Ishikawa (cell line): ENCODE data around the gene REXO2.

Source experiments
- CEBPB ChIP-seq: IDR thresholded peaks from 2 replicates; pipeline ENCODE4 v1.6.1; 2012
- CREB1 ChIP-seq: IDR thresholded peaks from 2 replicates; pipeline ENCODE4 v1.6.1; 2012; ENCODE audit warnings: low read depth
- EGR1 ChIP-seq: IDR thresholded peaks from 2 replicates; pipeline ENCODE4 v1.6.1; 2012
- EP300 ChIP-seq: IDR thresholded peaks from 2 replicates; pipeline ENCODE4 v1.6.1; 2012; ENCODE audit warnings: borderline replicate concordance
- FOXM1 ChIP-seq: IDR thresholded peaks from 2 replicates; pipeline ENCODE4 v1.6.1; 2012; ENCODE audit warnings: low read depth, borderline replicate concordance
- NFIC ChIP-seq: IDR thresholded peaks from 2 replicates; pipeline ENCODE4 v1.6.1; 2012
- RAD21 ChIP-seq: IDR thresholded peaks from 2 replicates; pipeline ENCODE4 v1.6.1; 2012; ENCODE audit warnings: low read depth
- TAF1 ChIP-seq: IDR thresholded peaks from 2 replicates; pipeline ENCODE4 v1.6.1; 2012; ENCODE audit warnings: low read depth, mild to moderate bottlenecking
- TCF12 ChIP-seq: IDR thresholded peaks from 2 replicates; pipeline ENCODE4 v1.6.1; 2012; ENCODE audit warnings: low read depth
- TEAD4 ChIP-seq: IDR thresholded peaks from 2 replicates; pipeline ENCODE4 v1.6.1; 2012
- YY1 ChIP-seq: IDR thresholded peaks from 2 replicates; pipeline ENCODE4 v1.6.1; 2012; ENCODE audit warnings: low read depth
- ZBTB7A ChIP-seq: IDR thresholded peaks from 2 replicates; pipeline ENCODE4 v1.6.1; 2012; ENCODE audit warnings: low read depth
- TF ChIP-seq, protein P1 (sequence below): IDR thresholded peaks from 2 replicates; pipeline ENCODE4 v1.6.1; 2012
- TF ChIP-seq, protein P2 (sequence below): IDR thresholded peaks from 2 replicates; pipeline ENCODE4 v1.6.1; 2012; ENCODE audit warnings: low read depth, mild to moderate bottlenecking
- TF ChIP-seq, protein P3 (sequence below): IDR thresholded peaks from 2 replicates; pipeline ENCODE4 v1.6.1; 2012

The REXO2 gene

DNA sequence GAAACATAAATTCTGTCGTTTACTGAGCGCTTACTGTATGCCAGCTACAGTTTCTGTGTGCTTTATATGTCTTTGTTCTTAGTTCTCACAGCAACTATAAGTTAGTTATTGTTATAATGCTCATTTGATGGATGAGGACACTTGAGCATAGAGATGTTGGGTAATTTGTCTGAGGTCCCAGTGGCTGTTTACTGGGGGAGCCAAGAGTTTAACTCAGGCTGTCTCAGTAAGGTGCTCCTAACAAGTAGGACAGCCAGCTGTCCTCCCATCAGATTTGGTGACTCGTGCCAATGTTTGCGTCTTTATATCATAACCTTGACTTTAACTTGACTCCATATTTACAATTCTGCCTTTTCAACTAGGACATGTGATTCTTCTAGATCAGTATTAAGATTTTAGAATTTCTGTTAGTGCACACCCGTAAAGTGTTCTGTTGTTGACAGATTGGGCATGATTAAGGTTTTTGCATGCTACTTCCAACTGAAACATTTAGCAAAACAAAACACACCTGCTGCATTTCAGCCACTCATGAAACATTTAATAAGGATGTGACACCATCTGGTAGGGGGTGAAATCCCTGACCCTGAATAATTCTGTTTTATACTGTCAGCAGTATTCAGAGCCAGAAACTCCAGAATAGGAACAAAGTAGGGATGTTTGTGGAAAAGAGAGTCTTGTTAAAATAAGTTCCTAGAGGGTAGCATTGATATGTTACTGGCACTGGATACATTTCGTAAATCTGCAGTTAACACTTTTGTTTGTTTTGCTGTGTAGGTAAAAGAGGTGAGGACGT lies 1.9 kb downstream of the REXO2 start:
- TF ChIP-seq, protein P1, sequence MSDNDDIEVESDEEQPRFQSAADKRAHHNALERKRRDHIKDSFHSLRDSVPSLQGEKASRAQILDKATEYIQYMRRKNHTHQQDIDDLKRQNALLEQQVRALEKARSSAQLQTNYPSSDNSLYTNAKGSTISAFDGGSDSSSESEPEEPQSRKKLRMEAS, result no peak
- TF ChIP-seq YY1, result no peak
- no peak for TF ChIP-seq TAF1
- TF ChIP-seq, protein P2, sequence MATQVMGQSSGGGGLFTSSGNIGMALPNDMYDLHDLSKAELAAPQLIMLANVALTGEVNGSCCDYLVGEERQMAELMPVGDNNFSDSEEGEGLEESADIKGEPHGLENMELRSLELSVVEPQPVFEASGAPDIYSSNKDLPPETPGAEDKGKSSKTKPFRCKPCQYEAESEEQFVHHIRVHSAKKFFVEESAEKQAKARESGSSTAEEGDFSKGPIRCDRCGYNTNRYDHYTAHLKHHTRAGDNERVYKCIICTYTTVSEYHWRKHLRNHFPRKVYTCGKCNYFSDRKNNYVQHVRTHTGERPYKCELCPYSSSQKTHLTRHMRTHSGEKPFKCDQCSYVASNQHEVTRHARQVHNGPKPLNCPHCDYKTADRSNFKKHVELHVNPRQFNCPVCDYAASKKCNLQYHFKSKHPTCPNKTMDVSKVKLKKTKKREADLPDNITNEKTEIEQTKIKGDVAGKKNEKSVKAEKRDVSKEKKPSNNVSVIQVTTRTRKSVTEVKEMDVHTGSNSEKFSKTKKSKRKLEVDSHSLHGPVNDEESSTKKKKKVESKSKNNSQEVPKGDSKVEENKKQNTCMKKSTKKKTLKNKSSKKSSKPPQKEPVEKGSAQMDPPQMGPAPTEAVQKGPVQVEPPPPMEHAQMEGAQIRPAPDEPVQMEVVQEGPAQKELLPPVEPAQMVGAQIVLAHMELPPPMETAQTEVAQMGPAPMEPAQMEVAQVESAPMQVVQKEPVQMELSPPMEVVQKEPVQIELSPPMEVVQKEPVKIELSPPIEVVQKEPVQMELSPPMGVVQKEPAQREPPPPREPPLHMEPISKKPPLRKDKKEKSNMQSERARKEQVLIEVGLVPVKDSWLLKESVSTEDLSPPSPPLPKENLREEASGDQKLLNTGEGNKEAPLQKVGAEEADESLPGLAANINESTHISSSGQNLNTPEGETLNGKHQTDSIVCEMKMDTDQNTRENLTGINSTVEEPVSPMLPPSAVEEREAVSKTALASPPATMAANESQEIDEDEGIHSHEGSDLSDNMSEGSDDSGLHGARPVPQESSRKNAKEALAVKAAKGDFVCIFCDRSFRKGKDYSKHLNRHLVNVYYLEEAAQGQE, result no peak
- TF ChIP-seq TCF12, result no peak
- no peak for TF ChIP-seq RAD21
- TF ChIP-seq CREB1, result no peak
- TF ChIP-seq FOXM1, result no peak
- no peak for TF ChIP-seq TEAD4
- no peak for TF ChIP-seq ZBTB7A
- TF ChIP-seq EP300, result no peak

DNA sequence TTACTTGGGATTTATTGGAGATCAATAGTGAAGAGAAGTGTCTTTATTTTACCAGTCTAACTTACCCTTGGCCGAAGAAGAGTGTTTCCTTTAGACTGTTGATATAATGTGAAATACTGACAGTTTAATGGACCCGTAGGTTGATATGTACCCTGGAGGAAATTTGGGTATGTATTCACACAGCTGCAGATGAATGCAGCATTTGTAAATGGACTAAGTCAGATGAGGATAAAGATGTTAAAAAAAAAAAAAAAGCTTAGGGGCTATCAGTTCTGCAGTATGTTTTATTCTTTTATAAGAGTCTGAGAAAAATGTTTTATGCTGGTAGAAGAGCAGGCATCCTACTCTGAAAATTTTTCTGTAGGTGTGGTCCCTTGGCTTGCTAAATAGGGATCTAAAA lies 2.7 kb downstream of the REXO2 start:
- TF ChIP-seq, protein P2, result no peak
- TF ChIP-seq TCF12, result no peak

DNA sequence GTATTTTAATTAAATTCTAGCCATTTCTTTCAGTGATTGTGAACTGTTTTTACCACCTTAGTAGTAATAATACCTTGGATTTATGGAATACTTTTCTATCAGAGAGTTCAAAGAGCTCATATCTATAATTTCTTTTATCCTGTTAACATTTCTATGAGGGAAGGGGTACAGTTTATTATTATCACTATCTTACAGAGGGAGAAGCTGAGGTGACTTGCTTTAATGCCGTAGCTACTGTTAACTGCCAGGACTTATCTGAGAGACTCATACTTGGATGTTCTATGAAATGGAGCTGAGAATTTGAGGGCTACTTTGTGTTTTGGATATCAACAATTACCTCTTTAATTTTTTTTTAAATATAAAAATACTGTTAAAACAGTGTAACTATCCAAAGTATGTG lies 3.3 kb downstream of the REXO2 start:
- no peak for TF ChIP-seq ZBTB7A
- TF ChIP-seq, protein P2, result no peak
- TF ChIP-seq EGR1, result no peak
- no peak for TF ChIP-seq CEBPB
- no peak for TF ChIP-seq TCF12
- TF ChIP-seq YY1, result no peak
- TF ChIP-seq, protein P3, sequence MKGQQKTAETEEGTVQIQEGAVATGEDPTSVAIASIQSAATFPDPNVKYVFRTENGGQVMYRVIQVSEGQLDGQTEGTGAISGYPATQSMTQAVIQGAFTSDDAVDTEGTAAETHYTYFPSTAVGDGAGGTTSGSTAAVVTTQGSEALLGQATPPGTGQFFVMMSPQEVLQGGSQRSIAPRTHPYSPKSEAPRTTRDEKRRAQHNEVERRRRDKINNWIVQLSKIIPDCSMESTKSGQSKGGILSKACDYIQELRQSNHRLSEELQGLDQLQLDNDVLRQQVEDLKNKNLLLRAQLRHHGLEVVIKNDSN, result no peak

DNA sequence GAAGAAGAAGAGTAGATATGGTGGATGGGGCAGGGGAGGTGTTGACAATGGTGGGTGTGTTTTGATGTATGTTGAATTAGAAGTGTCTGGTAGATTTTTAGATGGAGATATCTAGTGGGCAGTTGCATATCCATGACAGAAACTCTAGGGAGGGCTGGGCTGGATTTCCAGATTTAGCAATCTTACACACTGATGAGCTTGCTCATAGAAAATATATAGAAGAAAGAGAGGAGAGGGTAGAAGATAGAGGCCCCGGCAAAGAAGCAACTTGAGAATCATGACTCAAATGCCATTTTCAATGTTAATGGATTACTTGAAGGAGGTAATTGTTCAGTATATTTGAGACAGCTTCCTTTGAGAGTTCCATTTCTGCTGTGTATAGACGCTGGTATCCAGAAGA lies 8.2 kb downstream of the REXO2 start:
- TF ChIP-seq, protein P3, result no peak
- no peak for TF ChIP-seq NFIC
- no peak for TF ChIP-seq EP300
- TF ChIP-seq EGR1, result no peak
- no peak for TF ChIP-seq CREB1
- TF ChIP-seq RAD21, result no peak
- TF ChIP-seq, protein P1, result no peak
- no peak for TF ChIP-seq ZBTB7A

DNA sequence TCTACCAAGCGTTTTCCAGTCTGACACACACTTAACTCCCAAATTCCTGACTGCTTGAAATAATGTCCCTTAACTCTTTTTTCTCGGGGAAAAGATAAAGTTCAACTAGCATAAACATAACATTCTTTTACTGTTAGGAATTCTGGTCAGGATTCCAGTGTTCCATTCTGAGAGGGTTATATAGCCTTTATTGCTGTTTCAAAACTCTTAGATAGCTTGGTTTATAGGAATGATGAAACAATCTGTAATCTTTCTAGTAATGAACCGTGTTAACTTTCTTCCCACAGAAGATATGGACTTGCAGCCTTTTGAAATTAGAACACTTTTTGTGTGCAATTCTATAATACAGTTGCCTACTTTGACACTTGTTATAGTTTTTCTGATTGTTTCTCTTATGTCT lies 8.6 kb downstream of the REXO2 start:
- TF ChIP-seq, protein P3, result no peak
- no peak for TF ChIP-seq TCF12
- no peak for TF ChIP-seq TAF1
- TF ChIP-seq, protein P1, result no peak
- no peak for TF ChIP-seq YY1
- no peak for TF ChIP-seq EP300
- TF ChIP-seq RAD21, result no peak
- TF ChIP-seq, protein P2, result no peak
- TF ChIP-seq FOXM1, result no peak
- TF ChIP-seq TEAD4, result no peak
- no peak for TF ChIP-seq EGR1
- TF ChIP-seq CREB1, result no peak
- no peak for TF ChIP-seq ZBTB7A
- no peak for TF ChIP-seq CEBPB
- TF ChIP-seq NFIC, result no peak
